HG02852 (cell line): ENCODE data around the gene ARNT2.

Experiments used
- ATAC-seq: cut with Tn5 transposase; IDR thresholded peaks from one replicate; pipeline ENCODE4 v1.9.1; 2021; ENCODE audit warnings: mild to moderate bottlenecking, moderate library complexity; ENCODE audit not compliant: unreplicated experiment

Gene ARNT2

DNA sequence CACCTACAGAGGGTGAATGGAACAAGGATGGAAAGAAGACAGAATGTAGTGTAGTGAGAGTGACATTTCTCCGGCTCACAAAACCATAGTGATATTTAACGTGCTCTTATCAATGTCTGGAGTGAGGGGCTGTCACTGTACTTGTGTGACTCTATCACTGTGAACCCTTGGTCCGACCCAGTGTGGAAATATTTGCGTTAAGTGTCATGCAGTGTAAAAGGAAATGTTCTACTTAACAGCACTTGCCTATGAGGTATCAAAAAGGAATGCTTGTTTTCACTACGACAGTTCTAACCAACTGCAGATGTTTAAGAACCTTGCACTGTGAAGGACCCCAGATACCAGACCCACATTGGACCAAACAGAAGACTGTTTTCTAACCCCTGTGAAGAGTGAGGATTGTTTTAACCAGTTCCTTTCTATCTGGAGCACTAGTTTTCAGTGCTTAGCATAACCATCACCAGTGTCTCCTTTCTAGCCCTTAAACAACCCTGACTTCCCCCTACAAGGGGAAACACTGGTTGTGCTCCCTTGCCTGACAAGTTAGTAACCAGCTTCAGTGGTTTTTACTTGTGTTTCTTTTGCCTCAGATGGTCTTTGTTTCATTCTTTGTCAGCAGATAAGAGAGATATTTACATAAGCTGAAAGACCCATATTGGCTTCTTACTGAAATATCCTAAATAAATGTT lies 146.2 kb downstream of the ARNT2 start:
- ATAC-seq, result peak; percentile 79

DNA sequence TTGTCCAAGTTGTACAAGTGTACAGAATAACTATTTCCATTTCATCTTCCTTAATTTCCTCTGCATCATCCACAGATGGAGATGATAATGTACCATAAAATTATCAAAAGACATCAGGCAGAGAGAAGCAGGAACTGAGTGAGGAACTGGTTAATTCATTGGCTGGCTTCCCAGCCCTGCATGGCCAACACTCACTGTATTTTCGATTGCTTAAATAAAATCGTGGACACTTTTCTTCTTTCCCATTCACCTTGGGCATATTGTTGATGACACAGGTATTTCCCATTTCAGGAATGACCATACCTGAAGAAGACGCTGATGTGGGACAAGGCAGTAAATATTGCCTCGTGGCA lies 146.7 kb downstream of the ARNT2 start:
- no peak for ATAC-seq

DNA sequence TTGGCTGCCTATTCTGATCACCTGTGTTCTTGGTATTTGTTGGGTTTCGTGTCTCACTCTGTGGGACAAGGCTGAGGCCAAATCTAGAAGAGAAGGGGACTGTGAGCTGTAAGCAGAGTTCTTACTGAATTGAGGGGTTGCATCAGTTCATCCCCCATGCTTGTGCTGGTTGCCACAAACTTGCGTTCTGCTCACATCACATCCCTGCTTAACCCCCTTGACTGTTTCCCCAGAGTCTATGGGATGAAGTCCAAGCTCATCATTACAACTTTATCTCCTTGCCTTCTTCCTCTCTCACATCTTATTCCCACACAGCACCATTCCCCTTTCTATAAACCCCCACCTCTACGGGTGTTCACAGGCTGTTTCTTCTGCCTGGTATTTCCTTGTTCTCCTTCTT lies 147.2 kb downstream of the ARNT2 start:
- ATAC-seq, result no peak

- ATAC-seq, result no peak
Observed at GRCh38 chr15:80554560-80554959, 150.4 kb downstream of the ARNT2 start.

- ATAC-seq, result no peak
Observed at GRCh38 chr15:80556694-80557367, 152.6 kb downstream of the ARNT2 start.

DNA sequence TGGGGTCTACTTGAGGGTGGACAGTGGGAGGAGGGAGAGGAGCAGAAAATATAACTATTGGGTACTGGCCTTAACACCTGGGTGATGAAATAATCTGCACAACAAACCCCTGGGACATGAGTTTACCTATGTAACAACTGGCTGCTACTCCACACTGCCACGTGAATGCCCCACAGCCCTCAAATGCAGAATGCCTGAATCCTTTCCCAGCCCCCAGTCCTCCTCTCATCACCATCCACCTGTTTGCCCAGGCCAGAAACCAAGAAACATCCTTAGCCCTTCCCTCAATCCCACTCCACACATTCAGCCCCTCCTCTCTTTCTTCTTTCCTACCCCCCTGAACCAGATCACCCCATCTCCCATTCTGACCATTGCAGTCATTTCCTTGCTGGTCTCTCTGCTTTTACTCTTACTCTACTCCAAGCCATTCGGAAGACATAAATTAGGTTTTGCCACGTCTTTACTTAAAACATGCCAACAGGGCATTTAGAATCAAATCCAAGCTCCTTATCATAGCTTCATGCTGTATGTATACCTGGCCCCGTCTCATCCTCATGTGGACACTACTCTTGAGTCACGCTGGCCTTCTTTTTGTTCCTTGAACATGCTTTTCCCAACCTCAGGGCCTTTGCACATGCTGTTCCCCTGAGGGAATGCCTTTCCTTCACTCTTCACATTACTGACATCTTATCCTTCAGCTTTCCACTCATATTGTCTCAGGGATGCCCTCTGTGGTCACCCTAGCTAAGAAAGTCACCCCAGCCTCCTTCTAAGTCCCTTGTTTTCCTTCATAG lies 153.5 kb downstream of the ARNT2 start:
- ATAC-seq, result no peak

GRCh38 chr15:80558631-80559319 lies 154.6 kb downstream of the ARNT2 start:
- no peak for ATAC-seq

DNA sequence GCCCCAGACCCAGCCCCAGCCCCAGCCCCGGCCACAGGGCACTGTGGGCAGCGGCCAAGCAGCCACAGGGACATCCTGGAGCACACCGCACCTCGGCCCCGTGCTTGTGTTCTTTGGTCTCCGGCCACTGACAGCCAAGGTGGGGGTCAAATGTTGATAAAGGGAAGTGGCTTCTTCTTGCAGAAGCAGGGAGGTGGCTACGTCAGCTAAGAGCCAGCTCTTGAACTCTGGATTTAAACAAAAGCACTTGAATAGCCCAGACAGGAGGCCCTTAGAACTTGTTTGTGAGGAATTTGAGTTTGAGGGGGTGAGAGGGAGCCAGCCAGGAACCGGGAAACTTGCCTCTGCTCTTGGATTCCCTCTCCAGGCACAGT lies 155.1 kb downstream of the ARNT2 start:
- ATAC-seq, result no peak

DNA sequence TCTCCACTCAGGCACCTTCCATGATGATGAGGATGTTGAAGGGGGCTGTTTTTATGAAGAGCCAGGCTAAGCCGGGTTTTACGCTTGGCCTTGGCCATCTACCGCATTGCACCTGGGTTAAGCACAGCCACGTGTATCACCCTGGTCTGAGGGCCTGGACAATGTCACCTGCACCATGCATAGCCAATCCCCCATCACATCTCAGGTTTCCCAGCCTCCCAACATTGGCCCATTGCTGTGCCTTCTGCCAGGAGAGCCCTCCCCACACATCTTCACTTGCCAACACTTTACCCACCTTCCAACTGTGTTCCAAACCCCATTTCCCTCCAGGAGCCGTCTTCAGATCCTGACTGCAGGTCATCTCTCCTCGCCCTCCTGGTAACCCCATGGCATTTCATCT lies 155.6 kb downstream of the ARNT2 start:
- no peak for ATAC-seq

- no peak for ATAC-seq
Observed at GRCh38 chr15:80560601-80561400, 156.6 kb downstream of the ARNT2 start.

DNA sequence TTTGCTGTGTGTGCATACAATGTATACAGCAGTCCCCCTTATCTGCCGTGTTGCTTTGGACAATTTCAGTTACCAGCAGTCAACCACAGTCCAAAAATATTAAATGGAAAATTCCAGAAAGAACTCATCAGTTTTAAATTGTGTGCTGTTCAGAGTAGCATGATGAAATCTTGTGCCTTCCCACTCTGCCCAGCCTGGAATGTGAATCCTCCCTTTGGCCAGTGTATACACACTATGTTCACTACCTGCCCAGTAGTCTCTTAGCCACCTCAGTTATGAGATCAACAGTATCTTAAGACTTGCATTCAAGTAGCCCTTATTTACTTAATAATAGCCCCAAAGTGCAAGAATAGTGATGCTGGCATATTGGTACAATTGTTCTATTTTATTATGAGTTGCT lies 157.3 kb downstream of the ARNT2 start:
- ATAC-seq, result no peak

DNA sequence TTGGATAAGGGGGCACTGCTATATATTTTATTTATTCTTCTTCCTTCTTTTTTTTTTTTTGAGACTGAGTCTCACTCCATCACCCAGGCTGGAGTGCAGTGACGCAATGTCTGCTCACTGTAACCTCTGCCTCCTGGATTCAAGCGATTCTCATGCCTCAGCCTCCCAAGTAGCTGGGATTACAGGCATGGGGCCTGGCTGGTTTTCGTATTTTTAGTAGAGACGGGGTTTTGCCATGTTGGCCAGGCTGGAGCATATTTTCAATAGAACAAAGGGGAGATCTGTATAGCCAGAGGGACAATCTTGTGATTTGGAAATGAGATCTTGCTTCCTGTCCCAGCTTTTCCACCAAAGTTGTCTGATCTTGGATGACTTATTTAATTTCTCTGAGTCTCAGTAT lies 157.9 kb downstream of the ARNT2 start:
- ATAC-seq, result no peak

GRCh38 chr15:80562846-80563245 lies 158.7 kb downstream of the ARNT2 start:
- no peak for ATAC-seq

GRCh38 chr15:80563372-80563997 lies 159.3 kb downstream of the ARNT2 start:
- no peak for ATAC-seq

GRCh38 chr15:80564056-80564455 lies 159.9 kb downstream of the ARNT2 start:
- no peak for ATAC-seq

DNA sequence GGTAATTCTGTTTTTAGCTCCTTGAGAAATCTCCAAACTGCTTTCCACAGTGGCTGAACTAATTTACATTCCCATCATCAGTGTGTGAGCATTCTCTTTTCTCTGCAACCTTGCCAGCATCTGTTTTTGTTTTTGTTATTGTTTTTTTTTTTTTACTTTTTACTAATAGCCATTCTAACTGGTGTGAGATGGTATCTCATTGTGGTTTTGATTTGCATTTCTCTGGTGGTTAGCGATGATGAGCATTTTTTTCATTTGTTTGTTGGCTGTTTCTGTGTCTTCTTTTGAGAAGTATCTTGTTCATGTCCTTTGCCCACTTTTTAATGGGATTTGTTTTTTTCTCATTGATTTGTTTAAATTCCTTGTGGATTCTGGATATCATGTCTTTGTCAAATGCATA lies 161.2 kb downstream of the ARNT2 start:
- ATAC-seq, result no peak

- no peak for ATAC-seq
Observed at GRCh38 chr15:80565988-80566387, 161.8 kb downstream of the ARNT2 start.

DNA sequence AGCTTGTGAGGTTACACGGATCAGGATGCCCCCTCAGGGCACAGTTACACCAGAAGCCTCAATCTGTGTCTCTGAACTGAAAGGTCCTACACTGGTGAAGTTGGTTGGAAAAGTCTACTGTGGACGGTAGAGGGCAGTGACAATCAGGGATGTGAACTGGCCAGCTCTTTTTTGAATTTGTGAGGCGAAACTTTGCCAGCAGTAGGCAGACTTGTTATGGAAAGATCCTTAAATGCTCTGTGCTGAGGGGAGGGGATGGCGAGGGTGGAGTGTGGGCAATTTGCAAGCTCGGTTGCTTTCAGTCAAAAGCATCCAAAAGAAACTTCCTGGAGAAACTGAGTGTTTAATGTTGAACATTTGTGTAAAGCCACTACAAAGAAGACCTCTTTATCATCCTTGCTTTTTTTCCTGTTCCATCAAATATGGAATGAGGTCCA lies 163.6 kb downstream of the ARNT2 start:
- no peak for ATAC-seq

- no peak for ATAC-seq
Observed at GRCh38 chr15:80568298-80568697, 164.1 kb downstream of the ARNT2 start.
